ENCODE measurements around the gene ZAP70.

DNA sequence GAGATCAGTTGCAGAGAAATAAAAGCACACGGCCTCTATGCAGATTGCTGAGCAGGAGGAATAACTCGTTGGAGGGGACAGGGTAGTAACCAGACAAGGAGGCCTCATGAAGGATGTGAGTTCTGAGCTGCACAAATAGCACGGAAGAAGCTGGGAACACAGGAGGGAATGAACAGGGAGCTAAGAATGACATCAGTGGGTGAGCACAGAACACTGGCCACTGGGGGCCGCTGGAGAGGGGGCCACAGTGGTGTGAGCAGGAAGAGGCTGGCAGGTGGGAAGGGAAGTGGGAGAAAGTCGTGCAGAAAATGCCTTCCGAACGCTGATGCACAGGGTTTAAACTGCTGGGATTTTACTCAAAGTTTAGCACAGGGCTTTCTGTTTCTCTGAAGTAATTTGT, 61.0 kb downstream of the ZAP70 start:
- TF ChIP-seq, protein P1, sequence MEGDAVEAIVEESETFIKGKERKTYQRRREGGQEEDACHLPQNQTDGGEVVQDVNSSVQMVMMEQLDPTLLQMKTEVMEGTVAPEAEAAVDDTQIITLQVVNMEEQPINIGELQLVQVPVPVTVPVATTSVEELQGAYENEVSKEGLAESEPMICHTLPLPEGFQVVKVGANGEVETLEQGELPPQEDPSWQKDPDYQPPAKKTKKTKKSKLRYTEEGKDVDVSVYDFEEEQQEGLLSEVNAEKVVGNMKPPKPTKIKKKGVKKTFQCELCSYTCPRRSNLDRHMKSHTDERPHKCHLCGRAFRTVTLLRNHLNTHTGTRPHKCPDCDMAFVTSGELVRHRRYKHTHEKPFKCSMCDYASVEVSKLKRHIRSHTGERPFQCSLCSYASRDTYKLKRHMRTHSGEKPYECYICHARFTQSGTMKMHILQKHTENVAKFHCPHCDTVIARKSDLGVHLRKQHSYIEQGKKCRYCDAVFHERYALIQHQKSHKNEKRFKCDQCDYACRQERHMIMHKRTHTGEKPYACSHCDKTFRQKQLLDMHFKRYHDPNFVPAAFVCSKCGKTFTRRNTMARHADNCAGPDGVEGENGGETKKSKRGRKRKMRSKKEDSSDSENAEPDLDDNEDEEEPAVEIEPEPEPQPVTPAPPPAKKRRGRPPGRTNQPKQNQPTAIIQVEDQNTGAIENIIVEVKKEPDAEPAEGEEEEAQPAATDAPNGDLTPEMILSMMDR (IDR thresholded peaks at IDR 0.05; ENCODE audit: low read depth, low read length, poor library complexity, severe bottlenecking): peak; percentile 62
- TF ChIP-seq EZH2phosphoT487 (IDR thresholded peaks at IDR 0.05; ENCODE audit: borderline replicate concordance, low read length): no peak

All from DOHH2 (cell line).